Measurements from ENCODE around the gene ROBO2. TPM values are rescaled to one million over a fixed set of nuclear protein-coding genes. Genes with fewer than 3 reads are reported as not detected.

ROBO2 gene
- polyA plus RNA-seq, 2 of the 4 experiments (the other 2 are of a cell fraction), result 0.04 TPM; not detected in 1

GRCh38 chr3:77427528-77427927 lies 387.6 kb downstream of the ROBO2 start:
- H3K9me3 ChIP-seq, result no peaks in the 10 kb centered on the region
- CTCF ChIA-PET, result no interaction called here
- H3K4me2 ChIP-seq, result no peak overlapping the region
- POLR2A ChIA-PET, result no interaction called here
- ATAC-seq (no peak), DNase-seq (ENCODE audit: low read depth in 1 of 2, low spot score in 1 of 2) (no peak), FAIRE-seq (no peak)
- TF ChIP-seq EHMT2 (IDR thresholded peaks at IDR 0.05; ENCODE audit: low read depth), result no peak
- TF ChIP-seq FOXS1 (CRISPR knock-in tag; IDR thresholded peaks at IDR 0.05), result no peak
- TF ChIP-seq KDM1A (IDR thresholded peaks at IDR 0.05; ENCODE audit: low read depth), result no peak
- no peak for TF ChIP-seq JUNB (IDR thresholded peaks at IDR 0.05)
- TF ChIP-seq CBX2 (IDR thresholded peaks at IDR 0.05; ENCODE audit: borderline replicate concordance, low read depth), result no peak
- no peak for TF ChIP-seq SREBF2 (IDR thresholded peaks at IDR 0.05)
- no peak for TF ChIP-seq HOXB13 (CRISPR knock-in tag; IDR thresholded peaks at IDR 0.05; ENCODE audit: low read depth)
- no peaks in the 10 kb centered on the region for H3K4me1 ChIP-seq
- H3K4me3 ChIP-seq, result no peak overlapping the region
- 3% methylated on average over 3 of the region's 3 CpGs for WGBS (ENCODE audit: missing lambda C conversion rate)
- no peak overlapping the region for H3K27ac ChIP-seq

DNA sequence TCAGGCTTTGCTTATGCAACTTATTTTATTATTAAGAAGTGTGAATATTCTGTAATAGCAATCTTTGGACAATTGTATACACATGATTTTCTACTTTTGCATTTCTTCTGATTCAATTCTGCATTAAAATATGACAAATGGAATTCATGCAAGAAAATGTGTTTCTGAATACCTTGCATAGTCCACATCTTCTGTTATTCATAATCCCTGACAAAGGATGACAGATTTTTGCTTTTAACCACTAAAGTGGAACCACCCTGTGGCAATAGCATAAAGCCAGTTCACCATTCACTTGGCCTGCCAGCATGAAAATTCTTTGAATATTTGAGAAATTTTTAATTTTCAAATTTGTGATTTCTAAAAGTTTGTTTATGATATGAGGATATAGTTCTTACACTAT lies 397.0 kb downstream of the ROBO2 start:
- CTCF ChIA-PET, result interaction anchor here (0.7 kb wide), 1 partner anchor 37 kb away, joined by 3 read pairs; no protein-coding TSS in a partner anchor
- ATAC-seq, result no peak
- no peak for DNase-seq (ENCODE audit: low read depth in 1 of 2, low spot score in 1 of 2)
- no peak overlapping the region for H3K27ac ChIP-seq
- no peak for FAIRE-seq
- H3K4me1 ChIP-seq, result no peaks in the 10 kb centered on the region
- no peaks in the 10 kb centered on the region for H3K9me3 ChIP-seq
- no peak overlapping the region for H3K4me3 ChIP-seq
- no peak overlapping the region for H3K4me2 ChIP-seq
- POLR2A ChIA-PET, result no interaction called here
- TF ChIP-seq EHMT2 (IDR thresholded peaks at IDR 0.05; ENCODE audit: low read depth) (no peak), HOXB13 (CRISPR knock-in tag; IDR thresholded peaks at IDR 0.05; ENCODE audit: low read depth) (no peak), CHD2 (IDR thresholded peaks at IDR 0.05; ENCODE audit: low read length, partially characterized antibody) (no peak), PHF8 (IDR thresholded peaks at IDR 0.05; ENCODE audit: borderline replicate concordance, low read depth) (no peak), ESRRA (IDR thresholded peaks at IDR 0.05; ENCODE audit: borderline replicate concordance, low read length) (no peak), CTCF (IDR thresholded peaks at IDR 0.05) (no peak), KDM1A (IDR thresholded peaks at IDR 0.05; ENCODE audit: low read depth) (no peak), MAFK (IDR thresholded peaks at IDR 0.05; ENCODE audit: partially characterized antibody) (no peak), TFCP2L1 (CRISPR knock-in tag; IDR thresholded peaks at IDR 0.05) (no peak), RNF2 (IDR thresholded peaks at IDR 0.05; ENCODE audit: borderline replicate concordance, low read depth) (no peak), NPAS2 (CRISPR knock-in tag; IDR thresholded peaks at IDR 0.05; ENCODE audit: borderline replicate concordance) (no peak)
- TF ChIP-seq, protein P1, sequence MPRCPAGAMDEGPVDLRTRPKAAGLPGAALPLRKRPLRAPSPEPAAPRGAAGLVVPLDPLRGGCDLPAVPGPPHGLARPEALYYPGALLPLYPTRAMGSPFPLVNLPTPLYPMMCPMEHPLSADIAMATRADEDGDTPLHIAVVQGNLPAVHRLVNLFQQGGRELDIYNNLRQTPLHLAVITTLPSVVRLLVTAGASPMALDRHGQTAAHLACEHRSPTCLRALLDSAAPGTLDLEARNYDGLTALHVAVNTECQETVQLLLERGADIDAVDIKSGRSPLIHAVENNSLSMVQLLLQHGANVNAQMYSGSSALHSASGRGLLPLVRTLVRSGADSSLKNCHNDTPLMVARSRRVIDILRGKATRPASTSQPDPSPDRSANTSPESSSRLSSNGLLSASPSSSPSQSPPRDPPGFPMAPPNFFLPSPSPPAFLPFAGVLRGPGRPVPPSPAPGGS (IDR thresholded peaks at IDR 0.05), result no peak

DNA sequence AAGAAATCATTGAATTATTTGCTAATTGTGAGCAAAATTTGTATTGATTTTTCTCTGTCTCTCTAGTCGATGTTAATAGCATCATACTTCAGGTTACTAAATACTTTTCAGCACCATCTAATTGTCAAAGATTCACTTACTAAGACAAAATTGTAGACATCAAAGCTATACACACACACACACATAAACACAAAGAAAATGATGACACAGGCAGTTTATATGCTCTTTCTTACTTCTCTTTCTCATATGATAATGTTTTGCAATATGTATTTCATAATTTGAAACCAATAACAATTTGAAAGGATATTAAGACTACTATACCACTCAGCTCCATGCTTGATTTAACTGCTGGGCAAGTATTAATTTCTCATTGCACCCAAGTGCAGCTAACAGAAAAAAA lies 406.2 kb downstream of the ROBO2 start:
- no peak overlapping the region for H3K4me3 ChIP-seq
- POLR2A ChIA-PET, result no interaction called here

DNA sequence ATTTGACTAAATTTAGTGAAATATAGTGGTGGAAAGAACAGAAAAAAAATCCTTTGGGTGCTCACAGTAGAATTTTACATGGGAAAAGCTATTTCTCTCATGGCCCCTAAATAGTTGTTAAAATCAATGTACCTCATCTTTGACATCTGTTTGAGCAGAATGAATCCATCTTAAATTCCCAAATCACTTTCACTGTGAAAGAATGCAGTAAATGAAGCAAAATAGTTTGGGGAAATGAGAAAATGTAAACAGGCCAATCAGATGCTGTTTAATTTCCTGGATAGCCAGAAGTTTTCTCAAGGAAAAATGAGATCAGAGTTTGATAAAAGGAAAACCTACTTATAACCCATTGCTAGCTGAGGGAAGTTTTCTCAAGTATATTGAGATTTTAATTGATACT lies 406.9 kb downstream of the ROBO2 start:
- no peak for DNase-seq (ENCODE audit: low read depth in 1 of 2, low spot score in 1 of 2)
- Histone ChIP-seq H3K4me1 (no peaks in the 10 kb centered on the region), H3K27ac (no peak overlapping the region), H3K4me2 (no peak overlapping the region), H3K4me3 (no peak overlapping the region), H3K9me3 (no peaks in the 10 kb centered on the region)
- CTCF ChIA-PET, result no interaction called here
- no peak for ATAC-seq
- POLR2A ChIA-PET, result no interaction called here
- TF ChIP-seq NFE2L2 (conservative IDR thresholded peaks at IDR 0.05; ENCODE audit: low read length) (no peak), ZNF302 (CRISPR knock-in tag; IDR thresholded peaks at IDR 0.05) (no peak), ESRRA (IDR thresholded peaks at IDR 0.05; ENCODE audit: borderline replicate concordance, low read length) (no peak), JUNB (IDR thresholded peaks at IDR 0.05) (no peak), CBX8 (IDR thresholded peaks at IDR 0.05) (no peak)
- TF ChIP-seq, protein P2, sequence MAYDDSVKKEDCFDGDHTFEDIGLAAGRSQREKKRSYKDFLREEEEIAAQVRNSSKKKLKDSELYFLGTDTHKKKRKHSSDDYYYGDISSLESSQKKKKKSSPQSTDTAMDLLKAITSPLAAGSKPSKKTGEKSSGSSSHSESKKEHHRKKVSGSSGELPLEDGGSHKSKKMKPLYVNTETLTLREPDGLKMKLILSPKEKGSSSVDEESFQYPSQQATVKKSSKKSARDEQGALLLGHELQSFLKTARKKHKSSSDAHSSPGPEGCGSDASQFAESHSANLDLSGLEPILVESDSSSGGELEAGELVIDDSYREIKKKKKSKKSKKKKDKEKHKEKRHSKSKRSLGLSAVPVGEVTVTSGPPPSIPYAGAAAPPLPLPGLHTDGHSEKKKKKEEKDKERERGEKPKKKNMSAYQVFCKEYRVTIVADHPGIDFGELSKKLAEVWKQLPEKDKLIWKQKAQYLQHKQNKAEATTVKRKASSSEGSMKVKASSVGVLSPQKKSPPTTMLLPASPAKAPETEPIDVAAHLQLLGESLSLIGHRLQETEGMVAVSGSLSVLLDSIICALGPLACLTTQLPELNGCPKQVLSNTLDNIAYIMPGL (CRISPR knock-in tag; IDR thresholded peaks at IDR 0.05; ENCODE audit: borderline replicate concordance), result no peak
- no peak for FAIRE-seq

More for the DNA sequence above, 406.2 kb downstream of the ROBO2 start:
- DNase-seq (ENCODE audit: low read depth in 1 of 2, low spot score in 1 of 2) (no peak), ATAC-seq (no peak), FAIRE-seq (no peak)
- H3K4me1 ChIP-seq, result no peaks in the 10 kb centered on the region
- WGBS (ENCODE audit: missing lambda C conversion rate), result 4% methylated on average over 1 of the region's 1 CpG
- no peak overlapping the region for H3K27ac ChIP-seq
- H3K4me2 ChIP-seq, result no peak overlapping the region
- TF ChIP-seq MAFK (IDR thresholded peaks at IDR 0.05; ENCODE audit: partially characterized antibody) (peak; percentile 67), JUNB (IDR thresholded peaks at IDR 0.05) (no peak)
- no peaks in the 10 kb centered on the region for H3K9me3 ChIP-seq
- CTCF ChIA-PET, result no interaction called here
